GM23338 (cell line): Measurements from ENCODE around the gene SNX7. TPM values are rescaled to one million over a fixed set of nuclear protein-coding genes. Genes with fewer than 3 reads are reported as not detected.

ENCODE experiments used
- ATAC-seq: fragments of 200-7000 bp; cut with Tn5 transposase; 3 replicates; pipeline ENCODE4 v1.9.1; 2020
- DNase-seq: peaks from one replicate; pipeline ENCODE4 v3.0.0-alpha.2; 2015; ENCODE audit warnings: low spot score
- H2AFZ ChIP-seq: fragments of 200-600 bp; sonication (generic); 2 replicates; pipeline ENCODE4 v1.8.0; 2016; ENCODE audit warnings: antibody characterized with exemption, mild to moderate bottlenecking, moderate library complexity
- H3F3A ChIP-seq: fragments of 200-600 bp; sonication (generic); replicated peaks from 2 replicates; pipeline ENCODE4 v1.8.0; 2017; ENCODE audit warnings: antibody characterized with exemption, mixed run types, low read depth
- H3K27ac ChIP-seq: fragments of 200-600 bp; sonication (generic); 2 replicates; pipeline ENCODE4 v1.6.1; 2016; ENCODE audit warnings: low read depth
- H3K27me3 ChIP-seq: fragments of 200-600 bp; sonication (generic); 2 replicates; pipeline ENCODE4 v1.8.0; 2016; ENCODE audit warnings: mild to moderate bottlenecking, mixed run types, moderate library complexity; ENCODE audit not compliant: insufficient read depth
- H3K36me3 ChIP-seq: fragments of 200-600 bp; sonication (generic); 2 replicates; pipeline ENCODE4 v1.8.0; 2016; ENCODE audit warnings: mild to moderate bottlenecking; ENCODE audit not compliant: insufficient read depth
- H3K4me1 ChIP-seq: fragments of 200-600 bp; sonication (generic); 2 replicates; pipeline ENCODE4 v1.8.0; 2016; ENCODE audit warnings: mild to moderate bottlenecking, moderate library complexity; ENCODE audit not compliant: insufficient read depth
- H3K4me2 ChIP-seq: fragments of 200-600 bp; sonication (generic); 2 replicates; pipeline ENCODE4 v1.7.1; 2017; ENCODE audit warnings: mixed run types
- H3K4me3 ChIP-seq: fragments of 200-600 bp; sonication (generic); 2 replicates; pipeline ENCODE4 v1.6.1; 2016; ENCODE audit warnings: mixed run types
- H3K79me2 ChIP-seq: fragments of 200-600 bp; sonication (generic); replicated peaks from 2 replicates; pipeline ENCODE4 v1.8.0; 2017; ENCODE audit warnings: mild to moderate bottlenecking; ENCODE audit not compliant: insufficient read depth
- H3K9me2 ChIP-seq: fragments of 200-600 bp; sonication (generic); 2 replicates; pipeline ENCODE4 v1.8.0; 2017; ENCODE audit not compliant: insufficient read depth
- H4K20me1 ChIP-seq: fragments of 200-600 bp; sonication (generic); replicated peaks from 2 replicates; pipeline ENCODE4 v1.8.0; 2017; ENCODE audit warnings: mild to moderate bottlenecking; ENCODE audit not compliant: insufficient read depth
- H3K27ac Mint-ChIP-seq: 2 replicates; pipeline ENCODE4 v1.8.0; 2020; ENCODE audit warnings: inconsistent platforms, mild to moderate bottlenecking, moderate library complexity, mixed read lengths
- H3K27me3 Mint-ChIP-seq: 3 replicates; pipeline ENCODE4 v1.8.0; 2022; ENCODE audit warnings: low read depth, mild to moderate bottlenecking, moderate library complexity, mixed read lengths, inconsistent platforms; ENCODE audit not compliant: insufficient read depth, poor library complexity
- H3K36me3 Mint-ChIP-seq: 3 replicates; pipeline ENCODE4 v1.8.0; 2021; ENCODE audit warnings: low read depth, mild to moderate bottlenecking, inconsistent platforms, moderate library complexity, mixed read lengths
- H3K4me1 Mint-ChIP-seq: 3 replicates; pipeline ENCODE4 v1.8.0; 2020; ENCODE audit warnings: mild to moderate bottlenecking, inconsistent platforms, mixed read lengths
- H3K4me3 Mint-ChIP-seq: 3 replicates; pipeline ENCODE4 v1.8.0; 2021; ENCODE audit warnings: moderate library complexity, mild to moderate bottlenecking, inconsistent platforms, mixed read lengths
- H3K9me3 Mint-ChIP-seq: 3 replicates; pipeline ENCODE4 v1.8.0; 2020; ENCODE audit warnings: moderate library complexity, mild to moderate bottlenecking, inconsistent platforms, mixed read lengths
- CREB1 ChIP-seq: fragments of 250-450 bp; sonication (Bioruptor Pico); IDR thresholded peaks from 2 replicates; pipeline ENCODE4 v1.5.0; 2020; ENCODE audit warnings: low read depth, mild to moderate bottlenecking, moderate library complexity
- JUNB ChIP-seq: IDR thresholded peaks from one replicate; pipeline ENCODE4 v1.6.1; 2016; ENCODE audit warnings: antibody characterized with exemption; ENCODE audit not compliant: unreplicated experiment
- NANOG ChIP-seq: IDR thresholded peaks from 2 replicates; pipeline ENCODE4 v1.6.1; 2016; ENCODE audit warnings: antibody characterized with exemption, borderline replicate concordance
- REST ChIP-seq: IDR thresholded peaks from one replicate; pipeline ENCODE4 v1.6.1; 2018; ENCODE audit warnings: antibody characterized with exemption; ENCODE audit not compliant: unreplicated experiment
- STAT1 ChIP-seq: IDR thresholded peaks from one replicate; pipeline ENCODE4 v1.6.1; 2016; ENCODE audit warnings: antibody characterized with exemption; ENCODE audit not compliant: unreplicated experiment
- ZNF114 ChIP-seq: fragments of 250-450 bp; sonication (Bioruptor Pico); IDR thresholded peaks from 2 replicates; pipeline ENCODE4 v1.5.0; 2020; ENCODE audit warnings: mild to moderate bottlenecking, moderate library complexity
- ZNF462 ChIP-seq: fragments of 250-450 bp; sonication (Bioruptor Pico); IDR thresholded peaks from 2 replicates; pipeline ENCODE4 v1.5.0; 2020; ENCODE audit warnings: mild to moderate bottlenecking, moderate library complexity
- polyA plus RNA-seq: library from polyadenylated mRNA; unstranded; fragments of >200 nt; fragmentation: Nextera tagmentation; extraction: Ambion mirVana; gene quantifications from 2 replicates; pipeline ENCODE4 v1.2.1, GENCODE V29; 2016
- total RNA-seq: library from RNA; depleted of rRNA; stranded (reverse); fragments of >200 nt; shearing (Covaris generic); gene quantifications from 2 replicates; pipeline ENCODE4 v1.2.3, GENCODE V29; 2014

Gene SNX7
- total and polyA plus RNA-seq, 2 experiments from 2014 or later, result 20.4 to 23.0 TPM

GRCh38 chr1:98637316-98637715, 24.2 kb upstream of the SNX7 start (continued):
- TF ChIP-seq ZNF462 (CRISPR knock-in tag) (no peak), NANOG (no peak)

GRCh38 chr1:98638185-98638584, 23.3 kb upstream of the SNX7 start:
- Mint-ChIP-seq H3K4me1 (no peaks in the 10 kb centered on the region), H3K27me3 (peaks cover 2% of the 10 kb centered on the region), H3K4me3 (no peak overlapping the region), H3K36me3 (no peaks in the 10 kb centered on the region), H3K9me3 (peaks cover 6% of the 10 kb centered on the region; the same call in 2 of the 3 replicates), H3K27ac (no peak overlapping the region)
- Histone ChIP-seq H3K79me2 (no peaks in the 10 kb centered on the region), H3K36me3 (no peaks in the 10 kb centered on the region), H3K9me2 (no peaks in the 10 kb centered on the region; the same call in 1 of the 2 replicates), H3K4me3 (no peak overlapping the region), H2AFZ (no peak overlapping the region), H3K4me2 (no peak overlapping the region), H3K27ac (no peak overlapping the region), H3F3A (no peaks in the 10 kb centered on the region), H4K20me1 (no peaks in the 10 kb centered on the region), H3K27me3 (no peaks in the 10 kb centered on the region), H3K4me1 (no peaks in the 10 kb centered on the region)
- DNase-seq, result no peak
- ATAC-seq, result no peak
- TF ChIP-seq REST (no peak), CREB1 (no peak), STAT1 (no peak), ZNF114 (CRISPR knock-in tag) (no peak), ZNF462 (CRISPR knock-in tag) (no peak), JUNB (no peak)
